Measurements from ENCODE around the gene ZNF44.

Gene ZNF44

DNA sequence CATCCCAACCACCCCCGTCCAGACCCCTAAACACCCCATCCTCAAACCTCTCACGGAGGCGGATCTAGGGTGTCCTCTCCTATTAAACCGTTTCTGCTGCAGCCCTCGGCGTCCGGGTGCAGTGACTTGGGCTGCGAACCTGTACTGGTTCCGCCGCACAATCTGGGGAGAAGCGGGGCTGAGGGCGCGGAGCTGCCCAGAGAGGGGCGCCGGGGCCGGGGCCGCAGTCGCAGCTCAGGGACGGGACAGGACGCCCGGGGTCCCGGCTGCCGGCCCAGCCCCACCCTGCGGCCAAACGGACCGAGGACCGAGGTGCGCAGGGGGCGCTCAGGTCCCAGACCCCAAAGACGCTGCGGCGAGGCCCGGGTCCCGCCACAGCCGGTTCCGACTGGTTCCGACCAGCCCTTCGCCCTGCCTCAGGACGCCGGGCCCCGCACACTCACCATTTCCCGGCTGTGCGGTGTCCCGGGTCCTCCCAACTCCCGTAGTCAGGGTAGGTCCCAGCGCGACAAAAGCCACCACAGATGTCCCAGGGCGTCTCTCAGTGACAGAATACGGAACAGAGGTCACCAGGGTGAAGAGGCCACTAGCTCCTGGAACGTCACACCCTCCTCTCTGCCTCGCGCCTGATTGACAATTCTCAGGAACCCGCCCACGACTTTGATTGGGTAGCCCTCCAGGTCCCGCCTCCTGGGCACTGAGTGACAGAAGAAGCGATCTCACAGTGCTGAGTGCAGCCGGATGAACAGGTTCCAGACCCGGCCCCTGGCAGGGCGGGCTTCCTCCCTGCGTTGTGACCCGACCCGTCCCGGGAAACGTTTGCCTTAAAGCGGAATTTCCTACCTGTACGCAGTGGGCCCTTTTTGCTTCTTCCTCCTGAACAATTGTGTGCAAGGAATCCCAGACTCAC is at the start of gene ZNF44 (continued):
- TF ChIP-seq ZNF280C (tag by site-specific recombination; IDR thresholded peaks at IDR 0.05) (no peak), ZBTB8A (tag by site-specific recombination; IDR thresholded peaks at IDR 0.05) (peak; percentile 26), GLIS1 (tag by site-specific recombination; IDR thresholded peaks at IDR 0.05) (0 out of 2 replicates have a peak, but pooled peaks have one; percentile 10), ZNF629 (tag by site-specific recombination; IDR thresholded peaks at IDR 0.05) (peak; percentile 68), ZNF239 (tag by site-specific recombination; IDR thresholded peaks at IDR 0.05) (no peak), ZNF335 (tag by site-specific recombination; conservative IDR thresholded peaks at IDR 0.05) (peak; percentile 89), GLIS2 (tag by site-specific recombination; IDR thresholded peaks at IDR 0.05) (peak; percentile 15; the same call in 1 of the 2 replicates), ZNF121 (tag by site-specific recombination; IDR thresholded peaks at IDR 0.05) (no peak), ZNF169 (tag by site-specific recombination; IDR thresholded peaks at IDR 0.05) (no peak), ZNF768 (tag by site-specific recombination; IDR thresholded peaks at IDR 0.05) (no peak), ZNF138 (tag by site-specific recombination; IDR thresholded peaks at IDR 0.05; ENCODE audit: borderline replicate concordance) (no peak), SP7 (tag by site-specific recombination; IDR thresholded peaks at IDR 0.05) (peak; percentile 68), ZNF555 (tag by site-specific recombination; conservative IDR thresholded peaks at IDR 0.05) (no peak), ZSCAN4 (tag by site-specific recombination; IDR thresholded peaks at IDR 0.05) (no peak), ZNF518A (tag by site-specific recombination; conservative IDR thresholded peaks at IDR 0.05; ENCODE audit: low read depth) (peak; percentile 70), PBX3 (CRISPR knock-in tag; IDR thresholded peaks at IDR 0.05) (peak; percentile 94; the same call in 1 of the 2 replicates), ZNF394 (tag by site-specific recombination; IDR thresholded peaks at IDR 0.05; ENCODE audit: borderline replicate concordance) (no peak), ZNF792 (tag by site-specific recombination; IDR thresholded peaks at IDR 0.05) (no peak), MZF1 (tag by site-specific recombination; IDR thresholded peaks at IDR 0.05; ENCODE audit: borderline replicate concordance) (no peak), KLF8 (tag by site-specific recombination; IDR thresholded peaks at IDR 0.05) (no peak), IKZF3 (tag by site-specific recombination; IDR thresholded peaks at IDR 0.05) (peak; percentile 68), ZBTB20 (tag by site-specific recombination; IDR thresholded peaks at IDR 0.05) (peak; percentile 70), ZNF341 (tag by site-specific recombination; IDR thresholded peaks at IDR 0.05; ENCODE audit: low read depth) (peak; percentile 60), ZNF585B (tag by site-specific recombination; IDR thresholded peaks at IDR 0.05) (no peak), ZNF571 (tag by site-specific recombination; IDR thresholded peaks at IDR 0.05) (no peak), ZBTB17 (tag by site-specific recombination; IDR thresholded peaks at IDR 0.05) (no peak)
